Measurements from ENCODE around the gene KRT20.
"Not testable (repeated sequence)": the region's sequence is repeated elsewhere in the genome, so short reads cannot be mapped to it uniquely, and the experiment has no call there.

Gene KRT20

GRCh38 chr17:40895106-40895730, 10.2 kb upstream of the KRT20 start:
- no peak for DNase-seq

GRCh38 chr17:40888196-40888720, 3.2 kb upstream of the KRT20 start:
- no peak for DNase-seq

DNA sequence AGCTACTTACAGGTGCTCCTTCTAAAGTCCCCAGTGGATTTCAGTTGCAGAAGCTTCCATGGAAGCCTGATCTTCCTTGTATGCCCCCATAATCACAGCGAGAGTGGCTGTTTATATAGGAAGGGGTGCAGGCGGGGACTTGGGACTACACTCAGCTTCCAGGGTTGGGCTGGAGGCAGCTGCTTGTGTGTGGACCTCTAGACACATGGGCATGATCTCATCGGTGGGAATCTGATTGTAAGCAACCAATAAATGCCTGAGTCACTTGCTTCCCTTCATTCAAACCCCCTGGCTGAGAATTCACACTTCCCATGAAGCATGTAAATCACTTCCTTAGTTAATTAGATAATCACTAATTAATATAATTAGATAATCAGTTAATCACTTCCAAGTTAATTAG, 1.0 kb upstream of the KRT20 start:
- no peak for DNase-seq

GRCh38 chr17:40883626-40884334, 1.3 kb downstream of the KRT20 start:
- DNase-seq: no peak

DNA sequence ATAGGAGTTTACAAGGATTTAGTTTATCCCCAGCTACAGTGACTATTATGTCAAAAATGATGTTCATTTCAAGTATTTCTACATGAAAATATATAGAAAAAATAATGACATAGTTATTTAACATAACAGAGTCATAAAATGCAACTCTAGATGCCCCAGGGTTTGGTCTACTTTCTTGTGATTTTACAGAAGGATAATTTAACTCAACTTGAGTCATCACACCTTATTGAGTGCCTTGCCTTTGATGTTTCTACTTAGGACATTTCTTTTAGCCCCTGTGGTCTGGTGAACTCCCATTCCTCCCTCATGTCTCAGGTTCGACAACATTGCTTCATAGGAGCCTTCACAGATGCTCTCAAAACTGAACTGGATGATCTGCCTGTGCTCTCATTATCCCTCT, 2.0 kb downstream of the KRT20 start:
- no peak for DNase-seq

- no peak for DNase-seq
Measured at GRCh38 chr17:40879026-40879425, 6.0 kb downstream of the KRT20 start.

DNA sequence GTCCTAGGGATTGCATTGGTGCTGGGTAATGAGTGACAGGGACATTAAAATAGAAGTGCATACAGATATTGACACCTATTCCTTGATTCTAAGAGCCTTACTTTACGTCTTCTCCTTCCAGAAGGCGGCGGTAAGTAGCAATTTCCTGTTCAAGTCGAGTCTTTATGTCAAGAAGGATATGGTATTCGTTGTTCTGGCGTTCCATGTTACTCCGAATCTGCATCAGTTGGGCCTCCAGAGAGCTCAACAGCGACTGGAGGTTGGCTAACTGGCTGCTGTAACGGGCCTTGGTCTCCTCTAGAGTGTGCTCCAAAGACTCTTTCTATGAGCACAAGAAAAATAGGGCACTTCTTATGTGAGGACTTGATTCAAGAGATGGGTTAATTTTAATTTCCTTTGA, 7.0 kb downstream of the KRT20 start:
- DNase-seq: no peak

- DNase-seq: no peak
Measured at GRCh38 chr17:40873801-40874200, 11.2 kb downstream of the KRT20 start.

- DNase-seq: no peak
Measured at GRCh38 chr17:40873255-40873654, 11.8 kb downstream of the KRT20 start.

- DNase-seq: no peak
Measured at GRCh38 chr17:40872416-40872815, 12.6 kb downstream of the KRT20 start.

GRCh38 chr17:40871316-40871715, 13.7 kb downstream of the KRT20 start:
- DNase-seq: no peak

GRCh38 chr17:40870136-40870535, 14.9 kb downstream of the KRT20 start:
- no peak for DNase-seq

DNA sequence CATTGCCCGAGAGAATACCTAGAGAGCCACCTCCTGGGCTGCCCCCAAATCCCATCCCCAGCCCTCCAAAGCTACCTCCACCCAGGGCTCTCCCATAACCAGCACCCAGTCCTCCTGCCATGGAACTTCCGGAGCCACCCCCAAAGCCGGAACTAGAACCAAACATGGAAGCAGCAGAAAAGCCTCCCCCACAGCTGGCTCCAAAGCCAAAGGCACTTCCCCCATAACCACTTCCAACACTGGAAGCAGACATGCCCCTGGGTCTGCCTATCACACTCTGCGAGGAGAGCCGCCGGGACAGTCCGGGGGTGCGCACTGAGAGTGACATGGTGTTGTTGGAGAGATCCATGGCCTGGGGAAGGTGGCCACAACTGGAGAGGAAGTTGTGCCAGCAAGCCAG, 18.2 kb downstream of the KRT20 start, which contains the start of gene KRT12:
Gene KRT12, minus strand, starts transcription at position 386 of the 400 bp plus-strand sequence. Its CDS starts 37 bp downstream, at position 349.
- no peak for DNase-seq

- DNase-seq: no peak
Measured at GRCh38 chr17:40864661-40865390, 20.2 kb downstream of the KRT20 start.

- no peak for DNase-seq
Measured at GRCh38 chr17:40862985-40863733, 21.9 kb downstream of the KRT20 start.

- no peak for DNase-seq
Measured at GRCh38 chr17:40859536-40859935, 25.5 kb downstream of the KRT20 start.

- not testable (repeated sequence) for DNase-seq
Measured at GRCh38 chr17:40858667-40859066, 26.4 kb downstream of the KRT20 start.

GRCh38 chr17:40857535-40857934, 27.5 kb downstream of the KRT20 start:
- DNase-seq: no peak

- no peak for DNase-seq
Measured at GRCh38 chr17:40854175-40854814, 30.7 kb downstream of the KRT20 start.

DNA sequence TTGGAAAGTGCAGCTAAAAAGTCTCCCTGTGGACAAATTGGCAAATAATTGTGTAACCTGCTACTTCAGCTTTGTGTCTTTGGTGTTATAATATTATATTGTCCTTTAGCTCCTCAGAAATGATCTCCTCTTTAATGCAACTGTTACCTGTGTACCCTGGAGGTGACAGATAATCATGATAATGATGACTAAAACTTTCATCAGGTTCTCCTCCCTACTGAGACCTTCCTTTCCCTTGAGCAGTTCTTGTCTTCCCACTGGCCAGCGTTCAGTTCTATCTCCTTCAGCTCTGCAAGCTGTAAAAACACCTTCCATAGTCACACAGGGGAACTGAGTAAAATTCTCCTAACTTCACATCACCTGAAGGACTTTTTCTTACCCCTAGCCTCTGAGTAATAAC, 32.7 kb downstream of the KRT20 start:
- DNase-seq: no peak

- DNase-seq: no peak
Measured at GRCh38 chr17:40850293-40850972, 34.6 kb downstream of the KRT20 start.

GRCh38 chr17:40849723-40850122, 35.3 kb downstream of the KRT20 start:
- DNase-seq: no peak
